Activated T-helper 17 cell treated with anti-CD3 and anti-CD28 coated beads, Interleukin-2, amount 50 U/mL, for 72 hours (primary cell): Measurements from ENCODE around the gene AIF1. TPM values are rescaled to one million over a fixed set of nuclear protein-coding genes. Genes with fewer than 3 reads are reported as not detected.

Experiments used
- ATAC-seq: fragments of 150-1000 bp; cut with Tn5 transposase; replicated peaks from 2 replicates; pipeline ENCODE4 v1.10.0; 2021; ENCODE audit warnings: mild to moderate bottlenecking, moderate library complexity
- H3K27ac Mint-ChIP-seq: one replicate; pipeline ENCODE4 v1.8.0; 2022; ENCODE audit warnings: mixed read lengths
- H3K27me3 Mint-ChIP-seq: one replicate; pipeline ENCODE4 v1.8.0; 2022; ENCODE audit warnings: mixed read lengths
- H3K36me3 Mint-ChIP-seq: one replicate; pipeline ENCODE4 v1.8.0; 2022; ENCODE audit warnings: low read depth, mild to moderate bottlenecking, mixed read lengths
- H3K4me1 Mint-ChIP-seq: one replicate; pipeline ENCODE4 v1.8.0; 2022; ENCODE audit warnings: mixed read lengths
- H3K4me3 Mint-ChIP-seq: one replicate; pipeline ENCODE4 v1.8.0; 2022; ENCODE audit warnings: mild to moderate bottlenecking, mixed read lengths
- H3K9me3 Mint-ChIP-seq: one replicate; pipeline ENCODE4 v1.8.0; 2022; ENCODE audit warnings: mixed read lengths
- total RNA-seq, 2 donors: library from RNA; stranded (reverse); gene quantifications; one replicate each; pipeline ENCODE4 v1.2.3, GENCODE V29; 2022

The AIF1 gene
- total RNA-seq, 2 donors from 2014 or later = 9.1 to 15.5 TPM

DNA sequence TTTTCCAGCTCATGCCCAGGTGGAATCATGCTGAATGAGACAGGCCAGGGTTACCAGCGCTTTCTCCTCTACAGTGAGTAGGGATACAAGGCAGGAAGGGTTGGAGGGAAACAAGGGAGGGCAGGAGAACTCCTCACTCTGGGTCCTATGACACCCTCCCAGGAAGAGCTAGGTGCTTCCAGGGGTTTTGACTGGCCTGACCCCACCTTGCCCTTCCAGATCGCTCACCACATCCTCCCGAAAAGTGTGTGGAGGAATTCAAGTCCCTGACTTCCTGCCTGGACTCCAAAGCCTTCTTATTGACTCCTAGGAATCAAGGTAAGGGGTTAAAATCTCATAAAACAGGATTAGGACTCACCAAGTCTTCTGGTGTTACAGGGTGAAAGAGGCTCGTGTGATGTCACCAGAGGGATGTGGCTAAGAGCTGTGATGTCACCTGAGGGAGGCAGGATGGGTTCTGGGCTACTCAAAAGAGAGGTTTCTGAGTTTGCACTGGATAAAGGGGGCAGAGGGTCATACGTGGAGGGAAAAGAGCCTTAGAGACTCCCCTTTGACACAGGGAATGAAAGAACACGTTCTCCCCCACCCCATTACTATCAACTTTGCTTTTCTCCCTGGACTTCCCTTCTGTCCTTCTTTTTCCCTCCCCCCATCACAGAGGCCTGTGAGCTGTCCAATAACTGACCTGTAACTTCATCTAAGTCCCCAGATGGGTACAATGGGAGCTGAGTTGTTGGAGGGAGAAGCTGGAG lies 42.5 kb downstream of the AIF1 start:
- Mint-ChIP-seq H3K9me3 (no peaks in the 10 kb centered on the region), H3K36me3 (peaks cover 75% of the 10 kb centered on the region), H3K4me3 (peak overlapping the region; percentile 96), H3K27me3 (no peaks in the 10 kb centered on the region), H3K27ac (peak overlapping the region; percentile 95), H3K4me1 (peaks cover 26% of the 10 kb centered on the region)
- ATAC-seq = peak; percentile 24

DNA sequence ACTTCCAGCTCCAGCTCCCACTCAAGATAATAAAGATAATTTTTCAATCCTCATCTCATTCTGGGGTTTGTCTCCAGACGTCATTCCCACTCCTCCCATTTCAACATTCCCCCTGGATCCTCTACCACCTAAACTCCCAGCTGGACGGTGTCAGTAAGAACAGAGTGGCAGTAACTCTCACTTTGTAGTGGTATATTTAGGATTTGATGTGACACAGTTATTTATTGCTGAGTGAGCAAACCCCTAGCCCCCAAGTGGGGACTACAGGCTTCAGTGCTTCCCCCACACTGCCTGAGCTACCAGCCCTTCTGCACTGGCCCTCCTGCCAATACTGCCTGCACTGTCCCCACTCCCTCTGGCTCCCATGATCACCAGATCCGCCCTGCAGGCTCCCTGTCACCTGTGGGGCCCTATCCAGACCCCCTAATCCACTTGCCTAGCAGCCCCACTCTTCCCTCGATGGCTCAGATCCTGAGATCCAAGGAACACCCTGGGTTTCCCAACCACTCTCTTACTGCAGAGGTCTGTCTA lies 43.2 kb downstream of the AIF1 start:
- Mint-ChIP-seq H3K36me3 (peaks cover 75% of the 10 kb centered on the region), H3K4me3 (peak overlapping the region; percentile 96), H3K27ac (peak overlapping the region; percentile 95), H3K4me1 (peaks cover 29% of the 10 kb centered on the region), H3K9me3 (no peaks in the 10 kb centered on the region), H3K27me3 (no peaks in the 10 kb centered on the region)
- ATAC-seq = no peak

DNA sequence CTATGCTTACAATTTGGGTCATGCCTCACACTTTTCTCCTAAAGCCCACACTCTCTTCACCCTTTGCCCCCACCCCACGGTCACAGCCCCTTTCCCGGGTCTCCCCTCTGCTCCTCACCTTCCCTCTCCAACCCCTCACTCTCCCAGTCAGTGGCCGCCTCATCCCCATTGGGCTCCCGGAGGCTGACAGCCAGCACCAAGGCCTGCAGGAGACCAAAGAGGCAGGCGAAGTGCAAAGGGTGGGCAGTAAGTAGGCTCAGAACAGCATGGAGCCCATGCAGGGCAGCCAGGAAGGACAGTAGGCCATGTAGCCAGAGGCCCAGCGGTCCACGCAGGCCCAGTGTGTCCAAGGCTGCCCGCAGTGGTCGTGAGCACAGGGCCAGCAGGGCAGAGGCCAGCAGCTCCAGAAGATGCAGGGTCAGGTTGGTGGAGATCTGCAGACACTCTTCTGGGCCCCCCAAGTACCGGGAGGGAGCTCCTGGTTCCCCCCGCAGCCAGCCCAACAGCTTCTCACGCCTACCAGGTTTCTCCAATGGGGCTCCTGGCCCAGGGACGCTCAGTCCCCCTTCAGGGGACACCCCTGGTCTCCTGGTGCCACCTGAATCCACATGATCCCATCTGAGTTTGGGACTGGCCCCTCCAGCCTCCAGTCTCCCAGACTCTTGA lies 44.1 kb downstream of the AIF1 start:
- Mint-ChIP-seq H3K4me3 (peak overlapping the region; percentile 96), H3K4me1 (peaks cover 33% of the 10 kb centered on the region), H3K36me3 (peaks cover 84% of the 10 kb centered on the region), H3K27me3 (no peaks in the 10 kb centered on the region), H3K27ac (peak overlapping the region; percentile 95), H3K9me3 (no peaks in the 10 kb centered on the region)
- no peak for ATAC-seq

DNA sequence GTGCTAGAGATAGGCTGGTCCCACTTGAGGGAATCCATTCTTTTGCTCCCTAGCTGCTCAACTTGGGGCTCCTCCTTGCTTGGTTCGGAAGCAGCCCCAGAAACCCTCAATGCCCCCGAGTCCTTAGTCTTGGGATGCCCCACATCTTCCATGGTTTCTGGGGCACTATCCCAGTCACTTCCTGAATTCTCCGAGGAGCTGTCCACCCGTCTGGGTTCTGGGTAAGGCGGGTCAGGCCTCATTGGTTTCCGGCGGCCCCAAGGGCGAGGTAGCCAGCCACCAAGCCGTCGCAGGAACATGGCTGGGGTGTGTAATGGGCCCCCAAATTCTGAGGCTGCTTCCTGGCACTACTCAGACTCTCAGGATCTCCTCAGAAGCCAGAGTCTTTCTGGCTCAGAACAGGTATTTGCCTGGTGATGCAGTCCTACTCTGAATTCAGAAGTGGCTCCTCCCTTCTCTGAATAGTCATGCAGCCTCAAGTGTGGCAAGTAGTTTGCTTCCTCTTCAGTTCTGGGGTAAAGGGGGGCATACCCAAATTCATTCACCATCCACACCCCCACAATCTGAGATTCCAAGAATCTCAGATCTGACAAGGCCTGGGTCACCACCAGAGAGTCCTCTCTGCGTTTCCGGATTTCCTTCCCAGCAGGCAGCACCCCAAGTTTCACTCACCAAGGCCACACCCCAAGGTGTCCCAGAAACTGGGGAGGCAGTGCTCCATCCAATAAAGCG lies 44.8 kb downstream of the AIF1 start:
- Mint-ChIP-seq H3K9me3 (no peaks in the 10 kb centered on the region), H3K27ac (peak overlapping the region; percentile 95), H3K4me3 (peak overlapping the region; percentile 96), H3K36me3 (peaks cover 91% of the 10 kb centered on the region), H3K27me3 (no peaks in the 10 kb centered on the region), H3K4me1 (peaks cover 33% of the 10 kb centered on the region)
- peak; percentile 62 for ATAC-seq

DNA sequence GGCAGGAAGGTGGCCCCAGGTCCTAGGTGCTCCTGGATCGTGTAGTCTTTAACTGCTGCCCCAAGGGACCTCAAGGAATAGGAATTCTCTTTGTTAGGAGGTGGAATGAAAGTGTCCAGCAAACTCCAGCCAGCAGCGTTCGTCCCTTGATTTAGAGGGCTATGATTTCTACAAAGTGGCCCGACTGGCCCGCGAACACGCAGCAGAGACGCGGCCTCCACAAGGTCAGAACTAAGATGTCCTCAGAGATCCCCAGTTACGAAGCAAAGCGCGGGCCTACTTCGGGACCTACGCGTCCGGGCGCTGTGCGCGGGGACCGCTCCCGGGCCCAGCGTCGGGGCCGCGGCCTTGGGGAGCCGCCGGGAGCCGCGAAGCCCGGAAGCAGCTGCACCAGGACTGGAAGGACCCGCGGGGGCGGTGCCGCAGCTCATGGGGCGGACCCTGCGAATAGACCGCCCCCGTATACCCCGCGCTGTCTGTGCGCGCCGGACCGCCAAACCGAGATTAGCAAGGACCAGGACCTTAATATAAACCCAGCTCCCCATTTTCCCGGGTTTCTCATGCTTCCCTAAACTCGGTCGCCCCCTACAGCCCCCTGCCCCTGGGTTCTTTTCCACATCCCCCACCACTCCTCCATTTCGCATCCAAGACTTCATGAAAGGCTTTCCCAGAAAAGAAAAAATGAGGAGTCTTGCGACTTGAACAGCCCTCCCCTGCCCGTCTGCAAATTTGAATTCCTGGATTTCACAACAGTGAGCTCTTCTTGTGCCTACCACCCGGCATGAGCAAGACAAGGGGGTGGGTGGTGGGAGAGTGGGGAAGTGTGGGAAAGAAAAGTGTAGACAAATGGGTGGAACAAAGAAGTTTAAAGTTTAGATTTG lies 45.6 kb downstream of the AIF1 start, which contains the start of gene C6orf47:
Gene C6orf47 (minus strand): TSS at position 398 of the 881 bp plus-strand sequence. CDS start 831 bp downstream, outside the sequence.
- ATAC-seq = peak; percentile 64
- Mint-ChIP-seq H3K27ac (peak within 1 kb of the TSS; percentile 95), H3K36me3 (peaks cover 92% of the 10 kb centered on the region), H3K9me3 (no peaks in the 10 kb centered on the region), H3K27me3 (no peaks in the 10 kb centered on the region), H3K4me3 (peak within 1 kb of the TSS; percentile 96), H3K4me1 (peaks cover 30% of the 10 kb centered on the region)

DNA sequence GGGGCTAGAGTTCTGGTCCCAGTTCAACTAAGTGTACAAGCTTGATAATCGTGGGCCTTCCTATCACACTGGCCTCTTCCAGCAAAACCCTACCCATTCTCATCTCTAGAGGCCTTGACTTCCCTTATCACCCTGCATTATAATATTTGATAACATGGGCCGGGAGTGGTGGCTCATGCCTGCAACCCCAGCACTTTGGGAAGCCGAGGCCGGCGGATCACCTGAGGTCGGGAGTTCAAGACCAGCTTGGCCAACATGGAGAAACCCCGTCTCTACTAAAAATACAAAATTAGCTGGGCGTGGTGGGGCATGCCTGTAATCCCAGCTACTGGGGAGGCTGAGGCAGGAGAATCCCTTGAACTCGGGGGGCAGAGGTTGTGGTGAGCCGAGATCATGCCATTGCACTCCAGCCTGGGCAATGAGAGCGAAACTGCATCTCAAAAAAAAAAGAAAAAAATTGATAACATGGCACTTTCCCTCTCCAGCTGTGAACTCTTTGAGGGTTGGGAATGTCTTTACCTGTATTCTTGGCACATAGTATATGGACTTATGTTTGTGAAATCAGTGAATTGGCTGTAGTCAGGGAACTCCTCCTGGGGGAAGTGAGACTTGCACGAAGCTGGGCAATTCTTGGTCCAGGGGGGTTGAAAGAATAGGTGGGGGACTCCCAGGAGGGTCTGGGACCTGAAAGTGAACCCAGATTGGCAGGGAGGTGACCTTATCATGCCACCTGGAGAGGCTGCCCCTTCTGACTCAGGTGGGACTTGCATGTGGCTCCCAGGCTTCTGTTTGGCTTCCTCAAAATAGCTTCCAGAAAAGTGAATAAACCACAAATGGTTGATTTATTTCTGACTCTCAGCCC lies 46.5 kb downstream of the AIF1 start:
- peak overlapping the region; percentile 95 for H3K27ac Mint-ChIP-seq
- peak overlapping the region; percentile 96 for H3K4me3 Mint-ChIP-seq
- H3K36me3 Mint-ChIP-seq = peaks cover 92% of the 10 kb centered on the region
- H3K9me3 Mint-ChIP-seq = no peaks in the 10 kb centered on the region
- no peak for ATAC-seq
- H3K4me1 Mint-ChIP-seq = peaks cover 26% of the 10 kb centered on the region
- no peaks in the 10 kb centered on the region for H3K27me3 Mint-ChIP-seq

DNA sequence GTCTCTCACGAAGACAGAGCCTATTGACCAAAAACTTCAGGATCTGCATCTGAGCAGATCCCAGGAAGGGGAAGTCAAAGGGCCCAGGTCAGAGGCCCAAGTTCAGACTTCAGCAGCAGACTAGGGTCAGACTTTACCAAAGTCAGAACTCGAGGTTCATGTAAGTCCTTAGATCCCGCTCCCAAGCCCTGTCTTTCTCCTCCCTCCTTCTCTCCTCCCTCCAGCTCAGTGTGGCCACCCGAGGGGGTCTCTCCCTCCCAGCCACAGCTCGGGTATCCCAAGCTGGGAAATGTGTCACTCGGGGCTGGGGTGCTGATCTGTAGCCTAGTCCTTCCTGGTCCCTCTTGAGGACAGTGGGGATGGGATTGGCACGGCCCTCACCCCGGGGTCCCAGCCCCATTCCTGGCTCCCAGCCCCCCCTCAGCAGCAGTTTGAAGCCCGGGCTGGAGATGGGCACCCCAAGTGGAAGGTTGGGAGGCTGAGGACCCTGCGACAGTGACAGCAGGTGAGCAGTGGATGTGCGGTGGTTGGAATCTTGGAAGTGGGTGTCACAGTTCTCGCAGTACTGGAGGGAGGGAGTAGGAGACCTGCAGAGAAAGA lies 47.2 kb downstream of the AIF1 start:
- no peaks in the 10 kb centered on the region for H3K9me3 Mint-ChIP-seq
- H3K4me3 Mint-ChIP-seq = peak overlapping the region; percentile 96
- H3K27ac Mint-ChIP-seq = peak overlapping the region; percentile 9
- peaks cover 30% of the 10 kb centered on the region for H3K4me1 Mint-ChIP-seq
- H3K27me3 Mint-ChIP-seq = no peaks in the 10 kb centered on the region
- peaks cover 94% of the 10 kb centered on the region for H3K36me3 Mint-ChIP-seq
- ATAC-seq = no peak

DNA sequence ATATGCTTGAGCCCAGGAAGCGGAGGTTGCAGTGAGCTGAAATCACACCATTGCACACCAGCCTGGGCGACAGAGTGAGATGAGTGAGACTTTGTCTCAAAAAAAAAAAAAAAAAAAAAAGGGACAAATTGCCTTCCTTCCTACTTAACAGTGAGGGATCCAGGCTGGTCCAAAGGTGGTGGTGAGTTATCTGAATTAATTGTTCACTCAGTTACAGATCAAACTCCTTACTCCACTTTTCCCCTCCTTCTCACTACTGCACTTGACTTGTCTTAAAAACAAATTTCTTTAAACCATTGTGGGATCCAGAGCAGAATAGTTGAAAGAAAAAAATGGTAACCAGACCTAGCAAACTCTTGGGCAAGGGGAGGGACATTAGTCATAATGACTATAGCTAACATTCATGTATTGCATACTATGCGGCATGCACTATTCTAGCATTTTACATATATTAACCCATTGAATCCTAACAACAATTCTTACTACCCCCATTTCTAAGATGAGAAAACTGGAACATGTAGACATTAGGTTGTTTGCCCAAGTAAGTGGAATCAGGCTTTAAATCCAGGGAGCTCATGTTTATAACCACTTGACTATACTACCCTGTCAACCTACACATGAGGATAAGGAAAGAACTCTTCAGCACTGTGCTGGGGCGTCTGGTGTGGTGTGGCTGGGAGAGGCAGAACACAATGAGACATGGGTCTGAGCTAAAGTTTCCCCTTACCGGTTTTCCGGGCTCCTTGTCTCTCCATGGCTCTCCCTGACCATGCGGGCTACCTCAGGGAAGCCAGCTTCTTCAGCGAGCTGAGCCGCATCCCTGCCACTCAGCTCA lies 48.3 kb downstream of the AIF1 start:
- H3K27ac Mint-ChIP-seq = peak overlapping the region; percentile 97
- no peak for ATAC-seq
- peaks cover 94% of the 10 kb centered on the region for H3K36me3 Mint-ChIP-seq
- H3K4me3 Mint-ChIP-seq = peak overlapping the region; percentile 96
- H3K9me3 Mint-ChIP-seq = no peaks in the 10 kb centered on the region
- H3K27me3 Mint-ChIP-seq = no peaks in the 10 kb centered on the region
- peaks cover 27% of the 10 kb centered on the region for H3K4me1 Mint-ChIP-seq

DNA sequence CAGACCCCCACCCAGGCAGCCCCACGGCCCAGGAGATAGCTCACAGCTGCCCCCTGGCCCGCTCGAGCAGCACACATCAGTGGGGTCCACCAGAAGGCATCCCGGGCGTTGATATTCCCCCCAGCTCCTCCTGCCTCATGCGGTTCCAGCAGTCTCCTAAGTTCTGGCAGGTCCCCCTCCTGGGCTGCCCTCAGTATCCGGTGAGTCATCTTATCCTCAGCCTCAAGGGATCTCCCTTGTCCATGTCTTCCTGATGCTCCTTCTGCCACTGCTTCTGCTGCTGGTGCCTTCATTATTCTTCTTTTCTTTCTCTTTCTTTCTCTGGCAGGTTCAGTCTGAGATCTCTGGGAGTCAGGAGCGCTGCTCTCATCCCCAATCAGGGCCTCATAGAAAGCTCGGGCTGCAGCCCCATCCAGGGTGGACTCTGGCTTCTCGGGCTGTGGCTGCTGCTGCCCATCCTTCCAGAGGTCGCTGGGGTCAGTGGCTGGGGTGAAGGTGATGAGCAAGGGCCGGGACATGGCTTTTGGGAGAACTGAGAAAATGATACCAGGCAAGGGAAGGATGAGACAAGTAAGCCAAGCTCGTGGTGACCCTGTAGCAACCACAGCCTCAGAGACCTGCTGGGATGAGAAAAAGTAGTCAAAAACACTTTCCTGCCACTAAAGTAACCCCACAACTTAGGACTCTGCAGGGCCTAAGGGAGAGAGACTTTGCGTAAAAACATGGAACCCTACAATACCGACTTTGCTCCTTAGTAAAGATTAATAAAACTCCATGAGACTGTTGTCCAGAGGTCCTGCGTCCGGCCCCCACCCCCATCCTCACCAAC lies 49.1 kb downstream of the AIF1 start:
- no peak for ATAC-seq

DNA sequence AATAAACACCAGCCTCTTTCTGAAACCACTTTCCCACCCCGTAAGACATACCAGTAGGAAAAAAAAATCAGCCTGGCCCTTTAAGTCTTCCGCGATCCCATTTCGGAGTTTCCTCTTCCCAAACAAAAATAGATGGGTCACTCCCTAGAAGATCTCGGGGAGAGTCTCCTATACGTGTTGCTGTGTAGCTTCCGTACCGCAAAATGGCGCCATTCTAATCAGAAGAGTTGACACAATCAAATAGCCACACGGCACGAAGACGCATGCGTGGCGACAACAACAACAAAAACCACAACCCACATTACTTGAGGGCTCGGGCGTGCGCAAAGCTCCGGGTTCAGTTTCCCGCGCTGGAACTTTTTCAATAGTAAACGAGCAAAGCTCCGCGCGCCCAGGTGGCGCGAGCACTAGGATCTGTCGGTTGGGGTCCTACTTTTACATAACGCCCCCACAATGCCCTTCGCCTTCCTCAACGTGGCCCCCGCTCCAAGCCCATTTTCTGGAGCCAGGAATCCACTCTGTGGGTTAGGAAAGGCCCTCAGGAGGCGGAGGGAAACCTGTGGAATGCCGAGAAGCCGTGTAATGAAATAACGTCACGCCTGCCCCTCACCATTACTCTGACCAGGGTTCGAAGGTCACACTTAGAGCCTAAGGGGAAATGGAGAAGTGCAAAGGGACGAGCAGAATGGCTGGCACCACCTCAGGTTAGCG lies 49.9 kb downstream of the AIF1 start, which contains the start of gene GPANK1:
Gene GPANK1 (minus strand): TSS at position 208 of the 711 bp plus-strand sequence. CDS start 519 bp downstream, outside the sequence.
- Mint-ChIP-seq H3K4me3 (peak within 1 kb of the TSS; percentile 96), H3K4me1 (peaks cover 23% of the 10 kb centered on the region), H3K9me3 (no peaks in the 10 kb centered on the region), H3K27ac (peak within 1 kb of the TSS; percentile 97), H3K27me3 (no peaks in the 10 kb centered on the region), H3K36me3 (peaks cover 94% of the 10 kb centered on the region)
- peak; percentile 43 for ATAC-seq

More for the DNA sequence above, 49.1 kb downstream of the AIF1 start:
- Mint-ChIP-seq H3K27me3 (no peaks in the 10 kb centered on the region), H3K27ac (peak overlapping the region; percentile 97), H3K4me1 (peaks cover 23% of the 10 kb centered on the region), H3K4me3 (peak overlapping the region; percentile 96), H3K9me3 (no peaks in the 10 kb centered on the region), H3K36me3 (peaks cover 94% of the 10 kb centered on the region)
